ENCODE data around the gene SLCO1C1.
"Not testable (repeated sequence)": the region's sequence is repeated elsewhere in the genome, so short reads cannot be mapped to it uniquely, and the experiment has no call there.

SLCO1C1 gene

GRCh38 chr12:20695232-20695631 lies at the start of gene SLCO1C1:
Gene SLCO1C1 (plus strand): TSS chr12:20695332. CDS start chr12:20699577, 4,245 bp downstream.
- DNase-seq: no peak

- peak; percentile 48 for DNase-seq
Measured at GRCh38 chr12:20646239-20646827, 48.8 kb upstream of the SLCO1C1 start.

- peak; percentile 23 for DNase-seq
Measured at GRCh38 chr12:20653871-20654270, 41.3 kb upstream of the SLCO1C1 start.

- DNase-seq: no peak
Measured at GRCh38 chr12:20656600-20656999, 38.5 kb upstream of the SLCO1C1 start.

GRCh38 chr12:20657496-20657895 lies 37.6 kb upstream of the SLCO1C1 start:
- no peak for DNase-seq

- DNase-seq: no peak
Measured at GRCh38 chr12:20681334-20681733, 13.8 kb upstream of the SLCO1C1 start.

GRCh38 chr12:20696181-20696905 lies 1.2 kb downstream of the SLCO1C1 start:
- no peak for DNase-seq

GRCh38 chr12:20701106-20701505 lies 6.0 kb downstream of the SLCO1C1 start:
- DNase-seq: no peak

- no peak for DNase-seq
Measured at GRCh38 chr12:20704860-20705259, 9.7 kb downstream of the SLCO1C1 start.

GRCh38 chr12:20711846-20712245 lies 16.7 kb downstream of the SLCO1C1 start:
- no peak for DNase-seq

GRCh38 chr12:20716037-20716436 lies 20.9 kb downstream of the SLCO1C1 start:
- DNase-seq: no peak

- no peak for DNase-seq
Measured at GRCh38 chr12:20716985-20717384, 21.9 kb downstream of the SLCO1C1 start.

GRCh38 chr12:20718294-20718693 lies 23.2 kb downstream of the SLCO1C1 start:
- no peak for DNase-seq

GRCh38 chr12:20722142-20722541 lies 27.0 kb downstream of the SLCO1C1 start:
- no peak for DNase-seq

GRCh38 chr12:20731274-20731673 lies 36.1 kb downstream of the SLCO1C1 start:
- DNase-seq: no peak

GRCh38 chr12:20740972-20741371 lies 45.8 kb downstream of the SLCO1C1 start:
- no peak for DNase-seq

GRCh38 chr12:20748198-20748597 lies 53.1 kb downstream of the SLCO1C1 start:
- no peak for DNase-seq

GRCh38 chr12:20751046-20751445 lies 55.9 kb downstream of the SLCO1C1 start:
- DNase-seq: no peak

- no peak for DNase-seq
Measured at GRCh38 chr12:20777420-20777819, 82.3 kb downstream of the SLCO1C1 start.

- DNase-seq: no peak
Measured at GRCh38 chr12:20778969-20779368, 83.8 kb downstream of the SLCO1C1 start.

GRCh38 chr12:20779971-20780370 lies 84.8 kb downstream of the SLCO1C1 start:
- not testable (repeated sequence) for DNase-seq

GRCh38 chr12:20783796-20784357 lies 88.7 kb downstream of the SLCO1C1 start:
- not testable (repeated sequence) for DNase-seq

GRCh38 chr12:20792971-20793370 lies 97.8 kb downstream of the SLCO1C1 start:
- DNase-seq: no peak

- peak; percentile 3 for DNase-seq
Measured at GRCh38 chr12:20798554-20798953, 103.4 kb downstream of the SLCO1C1 start.

Data from fibroblast of skin of right biceps (primary cell).